Upper lobe of left lung (tissue), 6 donors: ENCODE measurements around the gene NANS. TPM values are rescaled to one million over a fixed set of nuclear protein-coding genes. Genes with fewer than 3 reads are reported as not detected.
A peak's percentile ranks its signal among the peaks of the same experiment; 100 is the strongest.

Source experiments
- ATAC-seq, 2 donors: fragments of 200-7000 bp; cut with Tn5 transposase; one replicate each; pipeline ENCODE4 v1.9.1; 2022; ENCODE audit warnings: mild to moderate bottlenecking in 2 of 2, moderate library complexity in 2 of 2; ENCODE audit not compliant: low FRiP score in 2 of 2
- DNase-seq, 2 donors: peaks; one replicate each; pipeline ENCODE4 v3.0.0-alpha.2; 2019 to 2020
- H3K27ac ChIP-seq, 4 donors: fragments of 200-600 bp; sonication (generic); one replicate each; pipeline ENCODE4 v1.5.1; 2016 to 2019
- H3K27me3 ChIP-seq, 4 donors: fragments of 200-600 bp; sonication (generic); one replicate each; pipeline ENCODE4 v1.5.1; 2017 to 2019
- H3K36me3 ChIP-seq, 4 donors: fragments of 200-600 bp; sonication (generic); one replicate each; pipeline ENCODE4 v1.5.1; 2016 to 2019
- H3K4me1 ChIP-seq, 4 donors: fragments of 200-600 bp; sonication (generic); one replicate each; pipeline ENCODE4 v1.5.1; 2018 to 2019
- H3K4me3 ChIP-seq, 4 donors: fragments of 200-600 bp; sonication (generic); one replicate each; pipeline ENCODE4 v1.5.1; 2017 to 2019; ENCODE audit warnings: mild to moderate bottlenecking in 2 of 4, moderate library complexity in 1 of 4
- H3K9me3 ChIP-seq, 4 donors: fragments of 200-600 bp; sonication (generic); one replicate each; pipeline ENCODE4 v1.5.1; 2018 to 2019
- EP300 ChIP-seq, 4 donors: sonication (generic); formaldehyde crosslinking; IDR thresholded peaks; one replicate each; pipeline ENCODE4 v1.5.1; 2017; ENCODE audit warnings: antibody characterized with exemption in 4 of 4, control low read depth in 2 of 4
- POLR2A ChIP-seq, 4 donors: fragments of 450-650 bp; IDR thresholded peaks; one replicate each; pipeline ENCODE4 v1.5.1; 2016 to 2017; ENCODE audit warnings: antibody characterized with exemption in 4 of 4, mild to moderate bottlenecking in 2 of 4
- POLR2AphosphoS5 ChIP-seq, 2 donors: sonication (generic); formaldehyde crosslinking; IDR thresholded peaks; one replicate each; pipeline ENCODE4 v1.5.1; 2017; ENCODE audit warnings: antibody characterized with exemption in 2 of 2
- WGBS, 2 donors: methylation state at CpG; one replicate each; pipeline ENCODE4 v1.1.5; 2017 to 2018; 5-methylcytosine and 5-hydroxymethylcytosine counted together
- total RNA-seq, 6 donors: library from RNA; depleted of rRNA in 4 of 6; stranded (reverse); fragments of >200 nt in 4 of 6; gene quantifications; one replicate each; pipeline versions ENCODE4 v1.1.0 to v1.2.1, GENCODE V29; 2016 to 2021
- TF ChIP-seq, protein P1 (sequence below), 6 experiments: fragments of 450-650 bp in 4 of 6; fragments of 200-600 bp in 2 of 6; sonication (generic) in 2 of 6; IDR thresholded peaks; one replicate each; pipeline ENCODE4 v1.5.1; 2016 to 2019; ENCODE audit warnings: antibody characterized with exemption in 6 of 6
- donor health status: DM: no; HTN: no; CAD: no; lungs with moderate emphysema.
- donor health status: DM: no; HTN: yes; CAD: no; lungs with severe emphysema.

Gene NANS
- total RNA-seq, 6 donors from 2014 or later, result 41.4 to 75.5 (median 60.7) TPM

DNA sequence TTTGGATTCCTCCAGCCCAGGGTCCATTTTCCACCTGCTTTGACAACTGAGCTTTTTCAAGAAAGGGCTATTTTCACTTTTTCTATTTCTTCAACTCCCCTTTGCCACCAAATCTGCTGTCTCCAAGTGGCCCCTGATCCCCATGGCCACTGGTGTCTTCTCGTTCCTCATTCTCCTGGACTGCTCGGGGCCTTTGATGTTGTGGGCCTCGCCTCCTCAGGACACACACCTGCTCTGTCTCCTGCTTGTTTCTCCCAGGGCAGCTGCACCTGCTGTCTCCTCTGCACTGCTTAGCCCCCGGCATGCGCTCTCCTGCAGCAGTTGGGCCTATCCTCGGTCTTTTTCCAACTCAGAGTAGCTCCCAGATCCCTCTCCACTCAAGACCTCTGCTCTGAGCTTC lies 16.3 kb upstream of the NANS start:
- TF ChIP-seq POLR2A (IDR thresholded peaks at IDR 0.05) (no peak), POLR2AphosphoS5 (IDR thresholded peaks at IDR 0.05) (no peak), EP300 (IDR thresholded peaks at IDR 0.05) (no peak)
- TF ChIP-seq, protein P1, sequence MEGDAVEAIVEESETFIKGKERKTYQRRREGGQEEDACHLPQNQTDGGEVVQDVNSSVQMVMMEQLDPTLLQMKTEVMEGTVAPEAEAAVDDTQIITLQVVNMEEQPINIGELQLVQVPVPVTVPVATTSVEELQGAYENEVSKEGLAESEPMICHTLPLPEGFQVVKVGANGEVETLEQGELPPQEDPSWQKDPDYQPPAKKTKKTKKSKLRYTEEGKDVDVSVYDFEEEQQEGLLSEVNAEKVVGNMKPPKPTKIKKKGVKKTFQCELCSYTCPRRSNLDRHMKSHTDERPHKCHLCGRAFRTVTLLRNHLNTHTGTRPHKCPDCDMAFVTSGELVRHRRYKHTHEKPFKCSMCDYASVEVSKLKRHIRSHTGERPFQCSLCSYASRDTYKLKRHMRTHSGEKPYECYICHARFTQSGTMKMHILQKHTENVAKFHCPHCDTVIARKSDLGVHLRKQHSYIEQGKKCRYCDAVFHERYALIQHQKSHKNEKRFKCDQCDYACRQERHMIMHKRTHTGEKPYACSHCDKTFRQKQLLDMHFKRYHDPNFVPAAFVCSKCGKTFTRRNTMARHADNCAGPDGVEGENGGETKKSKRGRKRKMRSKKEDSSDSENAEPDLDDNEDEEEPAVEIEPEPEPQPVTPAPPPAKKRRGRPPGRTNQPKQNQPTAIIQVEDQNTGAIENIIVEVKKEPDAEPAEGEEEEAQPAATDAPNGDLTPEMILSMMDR (IDR thresholded peaks at IDR 0.05), result no peak
- Histone ChIP-seq H3K4me1 (peaks cover 2 to 14% (median 9%) of the 10 kb centered on the region in 4 donors), H3K9me3 (no peaks in the 10 kb centered on the region), H3K36me3 (no peaks in the 10 kb centered on the region), H3K27ac (no peak overlapping the region), H3K4me3 (no peak overlapping the region), H3K27me3 (no peaks in the 10 kb centered on the region)
- 93 to 95% methylated on average over 6 of the region's 6 CpGs for WGBS, 2 donors
- ATAC-seq (no peak), DNase-seq (no peak)

DNA sequence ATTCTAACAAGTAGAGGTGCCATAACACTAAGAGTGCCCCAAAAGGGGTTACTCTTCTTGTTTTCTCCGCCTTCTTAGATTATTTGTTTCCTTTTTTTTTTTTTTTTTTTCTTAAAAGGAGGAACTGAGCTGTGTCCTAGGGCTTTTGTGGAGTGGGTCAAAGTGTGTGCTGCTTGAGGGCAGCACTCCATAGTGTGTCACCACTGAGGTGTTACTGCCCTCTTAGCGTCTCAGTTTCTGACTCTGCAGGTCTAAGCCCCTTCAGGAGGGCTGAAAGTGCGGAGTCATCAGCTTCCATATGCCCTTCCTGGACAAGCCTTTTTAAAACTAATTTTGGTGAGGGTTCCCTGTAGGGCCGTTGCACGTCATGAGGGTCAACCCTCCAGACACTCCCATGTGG lies 12.6 kb upstream of the NANS start:
- no peaks in the 10 kb centered on the region for H3K9me3 ChIP-seq
- ATAC-seq, result no peak
- H3K4me1 ChIP-seq, result no peaks in the 10 kb centered on the region
- H3K4me3 ChIP-seq, result no peak overlapping the region
- no peaks in the 10 kb centered on the region for H3K27me3 ChIP-seq
- DNase-seq, result no peak
- H3K27ac ChIP-seq, result no peak overlapping the region
- no peaks in the 10 kb centered on the region for H3K36me3 ChIP-seq
- no peak for TF ChIP-seq POLR2AphosphoS5 (IDR thresholded peaks at IDR 0.05)
- TF ChIP-seq, protein P1 (IDR thresholded peaks at IDR 0.05), result no peak
- 68 to 93% methylated on average over 5 of the region's 5 CpGs for WGBS, 2 donors

DNA sequence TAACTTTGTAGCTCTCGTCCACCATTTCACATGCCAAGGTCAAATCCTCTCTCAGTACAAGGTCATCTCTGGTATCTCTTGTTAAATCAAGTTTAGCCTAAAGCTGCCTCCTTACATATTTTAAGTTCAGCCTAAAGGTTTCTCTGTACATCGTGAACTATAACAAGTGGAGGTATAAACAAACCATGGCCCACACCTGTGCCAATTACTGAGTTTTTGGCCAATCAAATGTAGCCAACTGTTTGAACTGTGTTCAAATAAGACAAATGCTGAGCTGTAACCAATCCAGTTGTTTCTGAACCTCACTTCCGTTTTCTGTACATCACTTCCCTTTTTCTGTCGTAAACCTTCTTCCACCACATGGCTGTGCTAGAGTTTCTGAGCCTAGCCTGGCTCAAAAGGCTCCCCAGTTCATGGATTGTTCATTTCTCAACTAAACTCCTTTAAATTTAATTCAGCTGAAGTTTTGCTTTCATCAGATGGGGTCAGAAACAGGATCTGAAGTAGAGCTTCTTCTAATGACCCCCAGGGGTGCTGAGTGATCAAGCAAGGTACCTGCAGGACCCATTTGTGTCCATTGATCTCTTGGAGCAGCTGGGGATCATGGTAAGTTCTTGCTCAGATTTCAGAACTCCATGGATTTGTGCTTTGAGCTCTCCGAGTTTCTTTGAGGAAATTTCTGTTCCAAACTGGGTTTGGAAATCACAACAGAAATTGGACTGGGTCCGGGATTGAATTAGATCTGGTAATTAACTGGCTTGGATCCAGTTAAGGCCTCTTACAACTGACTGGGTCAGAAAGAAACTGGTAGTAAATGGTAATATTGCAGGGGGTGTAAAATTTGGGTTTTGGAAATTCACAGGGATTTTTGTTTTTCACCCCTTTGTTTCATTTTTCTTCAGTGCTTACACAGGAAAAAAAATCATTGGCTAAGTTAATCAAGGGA lies 11.0 kb upstream of the NANS start:
- no peaks in the 10 kb centered on the region for H3K27me3 ChIP-seq
- ATAC-seq (peak in 1 of 2 donors; percentile 69), DNase-seq (no peak)
- H3K36me3 ChIP-seq, result no peaks in the 10 kb centered on the region
- H3K9me3 ChIP-seq, result no peaks in the 10 kb centered on the region
- TF ChIP-seq EP300 (IDR thresholded peaks at IDR 0.05) (no peak), POLR2AphosphoS5 (IDR thresholded peaks at IDR 0.05) (peak in 1 of 2 donors; percentile 24)
- TF ChIP-seq, protein P1 (IDR thresholded peaks at IDR 0.05), result no peak
- 66 to 68% methylated on average over 6 of the region's 6 CpGs for whole genome bisulfite sequencing, 2 donors
- peak overlapping the region in 2 of 4 donors; percentile 11 to 17 for H3K4me3 ChIP-seq
- H3K27ac ChIP-seq, result peak overlapping the region in 2 of 4 donors; percentile 26 to 36
- H3K4me1 ChIP-seq, result no peaks in the 10 kb centered on the region

DNA sequence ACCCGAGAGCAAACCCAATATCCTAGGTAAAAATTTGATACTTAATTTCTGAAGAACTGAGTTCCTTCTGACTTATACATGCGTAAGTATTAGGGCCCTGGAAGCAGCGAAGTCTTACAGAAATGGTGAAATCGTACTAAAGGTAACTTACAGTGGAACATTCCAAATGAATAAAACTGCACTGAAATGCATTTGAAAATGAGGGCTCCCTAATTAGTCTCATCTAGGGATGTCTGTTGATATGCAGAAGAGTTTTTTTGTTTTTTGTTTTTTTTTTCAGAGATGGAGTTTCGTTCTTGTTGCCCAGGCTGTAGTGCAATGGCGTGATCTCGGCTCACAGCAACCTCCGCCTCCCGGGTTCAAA lies 10.4 kb upstream of the NANS start:
- Histone ChIP-seq H3K36me3 (no peaks in the 10 kb centered on the region), H3K27me3 (no peaks in the 10 kb centered on the region), H3K4me3 (no peak overlapping the region), H3K9me3 (no peaks in the 10 kb centered on the region), H3K4me1 (no peaks in the 10 kb centered on the region), H3K27ac (no peak overlapping the region)
- no peak for DNase-seq
- TF ChIP-seq POLR2A (IDR thresholded peaks at IDR 0.05) (no peak), POLR2AphosphoS5 (IDR thresholded peaks at IDR 0.05) (no peak), EP300 (IDR thresholded peaks at IDR 0.05) (no peak)
- TF ChIP-seq, protein P1 (IDR thresholded peaks at IDR 0.05), result no peak
- no peak for ATAC-seq
- 92 to 94% methylated on average over 9 of the region's 9 CpGs for WGBS, 2 donors

DNA sequence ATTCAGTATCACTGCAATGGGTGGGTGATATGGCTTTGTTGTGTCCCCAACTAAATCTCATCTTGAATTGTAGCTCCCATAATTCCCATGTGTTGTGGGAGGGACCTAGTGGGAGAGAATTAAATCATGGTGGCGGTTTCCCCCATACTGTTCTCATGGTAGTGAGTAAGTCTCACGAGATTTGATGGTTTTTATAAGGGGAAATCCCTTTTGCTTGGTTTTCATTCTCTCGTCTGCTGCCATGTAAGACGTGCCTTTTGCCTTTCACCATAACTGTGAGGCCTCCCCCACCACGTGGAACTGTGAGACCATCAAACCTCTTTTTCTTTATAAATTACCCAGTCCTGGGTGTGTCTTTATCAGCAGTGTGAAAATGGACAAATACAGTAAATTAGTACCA lies 9.5 kb upstream of the NANS start:
- WGBS, 2 donors, result 87 to 88% methylated on average over 5 of the region's 5 CpGs
- no peaks in the 10 kb centered on the region for H3K4me1 ChIP-seq
- H3K27me3 ChIP-seq, result no peaks in the 10 kb centered on the region
- DNase-seq (no peak), ATAC-seq (no peak)
- no peak overlapping the region for H3K27ac ChIP-seq
- no peaks in the 10 kb centered on the region for H3K36me3 ChIP-seq
- no peak for TF ChIP-seq POLR2A (IDR thresholded peaks at IDR 0.05)
- TF ChIP-seq, protein P1 (IDR thresholded peaks at IDR 0.05), result no peak
- no peak for TF ChIP-seq EP300 (IDR thresholded peaks at IDR 0.05)
- no peak for TF ChIP-seq POLR2AphosphoS5 (IDR thresholded peaks at IDR 0.05)
- no peaks in the 10 kb centered on the region for H3K9me3 ChIP-seq
- H3K4me3 ChIP-seq, result no peak overlapping the region
